GM18868 (cell line): Measurements from ENCODE around the gene RAB3A.

Source experiments
- ATAC-seq: cut with Tn5 transposase; IDR thresholded peaks from one replicate; pipeline ENCODE4 v1.9.1; 2021; ENCODE audit warnings: mild to moderate bottlenecking, moderate library complexity; ENCODE audit not compliant: unreplicated experiment

Gene RAB3A

DNA sequence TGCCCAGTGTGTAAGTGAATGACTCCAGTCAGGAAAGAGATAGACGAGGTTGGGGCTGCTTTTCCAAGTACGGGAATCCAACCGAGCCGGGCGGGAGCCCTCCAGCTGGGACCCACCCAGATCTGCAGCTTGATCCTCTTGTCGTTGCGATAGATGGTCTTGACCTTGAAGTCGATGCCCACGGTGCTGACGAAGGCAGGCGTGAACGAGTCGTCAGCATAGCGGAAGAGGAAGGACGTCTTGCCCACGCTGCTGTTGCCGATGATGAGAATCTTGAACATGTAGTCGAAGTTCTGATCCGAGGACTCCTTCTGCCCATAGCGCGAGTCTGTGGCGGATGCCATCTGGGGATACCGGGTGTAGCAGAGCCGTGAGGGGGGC, 1.5 kb downstream of the RAB3A start:
- ATAC-seq: no peak

DNA sequence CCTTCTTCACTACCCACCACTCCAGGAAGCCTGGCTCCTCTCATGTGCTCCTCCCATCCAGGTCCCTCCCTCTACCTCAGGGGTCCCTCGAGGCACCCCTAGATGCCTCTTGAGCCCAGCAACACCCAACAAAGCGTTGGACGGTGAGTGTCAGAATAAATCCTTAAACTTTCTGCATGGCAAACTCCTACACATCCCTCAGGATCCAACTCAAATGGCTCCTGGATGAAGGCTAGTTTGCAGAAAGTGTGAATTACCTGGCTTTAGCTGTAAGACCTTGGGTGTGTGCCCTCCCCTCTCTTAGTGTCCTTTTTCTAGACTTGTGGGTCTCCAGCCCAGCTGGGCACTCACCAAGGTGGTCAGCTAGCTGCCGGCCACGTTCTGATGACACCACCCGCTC, 5.5 kb downstream of the RAB3A start:
- ATAC-seq: no peak

DNA sequence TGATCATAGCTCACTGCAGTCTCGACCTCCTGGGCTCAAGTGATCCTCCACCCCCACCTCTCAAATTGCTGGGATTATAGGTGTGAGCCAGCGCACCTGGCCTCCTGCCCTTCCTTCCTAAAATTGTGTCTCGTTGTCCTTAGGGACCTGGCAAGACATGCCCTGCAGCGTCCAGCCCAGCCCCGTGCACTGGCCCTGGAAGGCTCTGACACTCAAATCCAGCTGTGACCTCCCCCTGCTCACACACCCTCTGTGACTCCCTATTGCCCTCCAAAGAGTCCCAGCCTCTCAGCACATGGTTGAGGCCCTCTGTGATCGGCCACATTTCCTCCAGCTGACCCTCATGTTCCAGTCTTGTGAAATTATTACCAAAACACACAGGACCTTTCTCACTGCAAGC, 5.9 kb downstream of the RAB3A start:
- no peak for ATAC-seq

DNA sequence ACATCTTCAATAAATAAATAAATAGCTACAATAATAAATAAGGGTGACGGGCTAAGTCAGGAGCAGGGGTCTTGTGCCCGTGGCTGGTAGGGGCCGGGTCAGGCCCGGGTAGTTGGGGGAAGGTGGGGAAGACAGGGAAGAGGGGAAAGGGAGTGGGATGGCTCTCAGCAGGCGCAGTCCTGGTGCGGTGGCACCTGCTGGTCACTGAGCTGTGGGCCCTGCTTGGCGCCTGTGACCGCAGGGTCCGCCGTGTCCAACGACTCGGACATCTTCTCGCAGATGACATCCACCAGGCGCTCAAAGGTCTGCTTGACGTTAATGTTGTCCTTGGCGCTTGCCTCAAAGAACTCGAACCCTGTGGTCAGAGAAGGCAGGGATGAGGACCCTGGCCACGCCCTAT, 6.5 kb downstream of the RAB3A start:
- no peak for ATAC-seq

DNA sequence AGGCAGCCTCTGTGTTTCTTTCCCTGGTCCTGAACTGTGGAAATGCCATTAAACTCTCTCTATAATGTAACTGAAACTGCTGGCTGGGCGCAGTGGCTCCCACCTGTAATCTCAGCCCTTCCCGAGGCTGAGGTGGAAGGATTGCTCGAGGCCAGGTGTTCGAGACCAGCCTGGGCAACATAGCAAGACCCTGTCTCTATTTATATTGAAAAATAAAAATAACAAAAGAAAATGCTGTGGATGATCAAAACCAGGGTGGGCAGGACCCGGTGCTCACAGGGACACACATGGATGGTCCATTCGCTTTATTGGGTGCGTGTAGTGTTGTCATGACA, 7.4 kb downstream of the RAB3A start:
- no peak for ATAC-seq

DNA sequence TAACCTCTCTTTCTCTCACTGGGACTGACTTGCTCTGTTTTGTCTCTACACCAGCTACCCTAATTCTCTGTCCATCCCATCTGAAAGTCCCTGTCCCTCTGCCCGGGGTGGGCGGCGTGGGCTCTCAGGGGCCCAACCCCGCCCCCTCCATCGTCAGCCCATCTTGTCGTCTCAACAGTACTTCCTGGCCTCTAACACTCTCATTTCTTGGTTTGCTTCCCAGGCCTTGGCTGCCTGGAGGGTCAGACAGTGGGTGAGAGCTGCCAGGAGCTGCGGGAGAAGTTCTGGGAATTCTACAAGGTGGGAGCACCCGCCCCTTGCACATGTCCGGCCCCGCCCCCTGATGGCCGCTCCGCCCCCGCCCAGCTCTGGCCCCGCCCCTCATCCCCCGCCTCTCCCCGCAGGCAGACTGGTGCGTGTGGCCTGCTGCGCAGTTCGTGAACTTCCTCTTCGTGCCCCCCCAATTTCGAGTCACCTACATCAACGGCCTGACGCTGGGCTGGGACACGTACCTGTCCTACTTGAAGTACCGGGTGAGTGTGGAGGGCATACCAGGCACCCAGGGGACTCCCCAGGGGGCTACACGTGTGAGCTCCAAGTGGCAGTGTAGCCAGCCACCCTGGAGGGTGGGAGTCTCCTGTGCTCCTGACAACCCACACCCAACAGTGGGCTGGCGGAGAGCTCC, 9.1 kb downstream of the RAB3A start:
- ATAC-seq: no peak

DNA sequence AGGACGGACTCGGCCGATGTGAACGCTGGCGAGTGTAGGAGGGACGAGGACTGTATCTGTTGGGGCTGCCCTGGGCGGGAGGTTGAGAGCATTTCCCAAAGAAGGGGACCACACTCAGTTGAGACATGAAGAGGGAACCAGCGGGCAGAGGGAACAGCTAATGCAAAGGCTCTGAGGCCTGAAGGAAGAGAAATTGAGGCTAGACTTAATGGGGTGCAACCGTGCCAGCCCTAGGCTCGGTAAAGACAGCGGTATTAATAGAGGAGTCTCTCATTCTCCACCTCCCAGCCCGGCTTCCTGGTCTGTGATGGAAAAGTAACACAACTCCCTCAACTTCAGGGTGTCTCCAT, 9.7 kb downstream of the RAB3A start:
- no peak for ATAC-seq

DNA sequence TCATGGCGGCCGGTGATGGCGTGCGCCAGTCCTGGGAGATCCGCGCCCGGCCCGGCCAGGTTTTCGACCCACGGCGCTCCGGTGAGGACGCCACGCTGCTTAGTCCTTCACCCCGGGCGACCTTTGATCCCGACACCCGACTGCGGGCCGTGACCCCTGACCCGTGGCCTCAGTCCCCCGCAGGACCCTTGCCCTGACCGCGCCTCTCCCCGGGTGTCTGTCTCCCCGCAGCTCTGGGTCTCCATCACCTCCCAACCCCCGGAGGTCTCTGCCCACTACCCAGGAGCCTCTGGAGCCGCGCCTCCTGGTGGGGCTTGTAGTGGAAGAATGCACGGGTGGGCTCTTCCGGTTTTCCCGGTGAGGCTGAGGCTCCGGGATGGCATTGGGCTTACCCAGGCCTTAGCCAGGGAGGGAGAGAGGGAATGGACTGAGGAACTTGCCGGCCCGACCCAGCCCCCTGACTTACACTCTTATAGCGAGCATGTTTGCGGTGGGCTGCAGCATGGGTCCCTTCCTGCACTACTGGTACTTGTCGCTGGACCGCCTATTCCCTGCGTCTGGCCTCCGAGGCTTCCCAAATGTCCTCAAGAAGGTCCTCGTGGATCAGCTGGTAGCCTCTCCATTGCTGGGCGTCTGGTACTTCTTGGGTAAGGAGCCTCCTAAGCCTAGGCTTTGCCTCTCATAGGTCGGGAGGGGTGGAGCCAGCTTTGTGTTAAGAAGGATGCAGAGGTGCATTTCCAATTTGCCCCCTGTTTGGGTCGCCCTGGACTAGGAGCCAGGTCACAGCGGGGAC, 10.3 kb downstream of the RAB3A start:
- ATAC-seq: no peak

DNA sequence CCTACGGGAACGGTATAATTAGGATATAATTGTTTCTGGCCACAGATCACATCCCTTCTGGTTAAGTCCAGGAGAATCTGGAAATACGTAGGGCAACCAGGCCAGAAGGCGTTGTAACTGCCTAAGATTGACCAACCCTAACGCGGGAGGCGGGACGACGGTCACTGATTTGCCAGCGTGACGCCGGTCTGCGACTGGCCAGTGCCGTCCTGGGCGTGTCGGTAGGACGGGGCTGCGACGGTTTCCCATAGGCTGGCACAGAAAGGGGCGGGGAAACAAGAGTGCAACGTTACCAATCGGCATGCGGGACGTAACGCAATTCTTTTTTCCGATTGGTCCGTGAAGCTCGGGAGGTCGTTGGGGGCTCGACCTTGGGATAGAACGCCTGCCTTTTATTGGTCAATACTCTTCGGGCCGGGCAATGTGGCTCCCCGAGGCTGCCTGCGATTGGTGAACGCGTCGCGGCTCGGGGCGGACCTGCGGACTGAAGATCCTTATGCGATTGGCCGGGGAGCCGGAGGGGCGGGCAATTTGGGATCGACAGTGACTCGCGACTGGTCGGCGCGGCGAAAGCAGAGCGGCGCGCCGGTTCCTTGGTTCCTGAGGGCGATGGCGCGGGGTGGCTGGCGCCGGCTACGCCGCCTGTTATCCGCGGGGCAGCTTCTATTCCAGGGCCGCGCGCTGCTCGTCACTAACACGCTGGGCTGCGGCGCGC, 11.0 kb downstream of the RAB3A start, which contains the start of gene MPV17L2:
MPV17L2 (plus strand) TSS at position 546 of the 715 bp plus-strand sequence; CDS start at position 610, 64 bp downstream.
- peak; percentile 86 for ATAC-seq

DNA sequence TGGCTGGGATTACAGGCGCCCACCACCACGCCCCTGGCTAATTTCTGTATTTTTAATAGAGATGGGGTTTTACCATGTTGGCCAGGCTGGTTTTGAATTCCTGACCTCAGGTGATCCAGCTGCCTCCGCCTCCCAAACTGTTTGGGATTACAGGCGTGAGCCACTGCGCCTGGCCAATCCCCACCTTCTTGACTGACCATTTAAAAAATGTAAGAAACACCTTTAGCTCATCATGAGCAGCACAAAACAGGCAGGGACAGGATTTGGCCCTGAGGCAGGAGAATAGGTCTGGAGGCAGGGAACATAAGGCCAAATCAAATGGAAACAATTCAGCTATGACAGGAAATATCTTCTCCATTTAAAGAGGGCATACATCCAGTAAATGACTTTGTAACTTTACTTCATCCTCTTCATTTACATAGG, 12.2 kb downstream of the RAB3A start:
- ATAC-seq: no peak

DNA sequence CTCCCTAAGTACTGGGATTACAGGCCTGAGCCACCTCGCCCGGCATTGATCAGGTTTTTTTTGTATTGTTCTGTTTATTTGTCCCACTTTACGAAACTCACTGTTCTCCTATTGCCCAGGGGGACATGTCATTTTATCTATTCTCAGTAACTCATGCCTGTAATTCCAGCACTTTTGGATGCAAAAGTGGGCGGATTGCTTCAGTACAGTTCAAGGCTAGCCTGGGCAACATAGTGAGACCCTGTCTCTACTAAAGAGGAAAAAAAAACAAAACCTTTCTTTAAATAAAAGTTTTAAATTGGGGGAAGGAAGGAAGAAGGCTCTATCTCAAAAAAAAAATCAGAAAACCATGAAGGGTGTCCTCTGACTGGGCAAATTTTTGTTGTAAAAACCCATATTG, 13.6 kb downstream of the RAB3A start:
- no peak for ATAC-seq

DNA sequence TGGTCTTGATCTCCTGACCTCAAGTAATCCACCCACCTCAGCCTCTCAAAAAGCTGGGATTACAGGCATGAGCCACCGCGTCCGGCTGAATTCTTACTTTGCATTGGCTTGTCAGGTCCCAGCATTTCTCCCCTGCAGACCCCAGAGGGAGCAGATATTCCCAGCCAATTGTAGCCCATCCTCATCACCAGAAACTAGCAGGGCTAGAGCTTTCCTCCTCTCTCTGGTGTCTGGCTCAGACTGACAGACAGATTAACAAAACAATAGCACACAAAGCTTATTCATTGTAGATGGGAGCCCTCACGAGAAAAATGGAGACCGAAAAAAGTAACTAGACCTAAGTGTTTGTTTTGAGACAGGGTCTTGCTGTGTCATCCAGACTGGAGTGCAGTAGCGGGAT, 18.3 kb downstream of the RAB3A start:
- no peak for ATAC-seq

DNA sequence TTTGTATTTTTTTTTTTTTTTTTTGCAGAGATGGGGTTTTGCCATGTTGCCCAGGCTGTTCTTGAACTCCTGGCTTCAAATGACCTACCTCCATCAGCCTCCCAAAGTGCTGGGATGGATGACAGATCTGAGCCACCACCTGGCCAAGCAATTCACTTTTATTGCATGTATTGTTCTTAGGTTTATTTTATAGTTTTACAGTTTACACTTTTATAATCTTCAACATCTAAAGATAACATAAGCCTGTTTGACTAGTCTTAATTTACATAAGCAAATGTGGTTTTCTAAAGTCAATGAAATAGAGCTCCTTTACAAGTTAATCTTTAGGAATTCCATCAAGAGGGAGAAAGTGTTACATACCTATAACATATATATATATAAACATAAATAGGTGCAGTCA, 20.3 kb downstream of the RAB3A start:
- ATAC-seq: no peak

DNA sequence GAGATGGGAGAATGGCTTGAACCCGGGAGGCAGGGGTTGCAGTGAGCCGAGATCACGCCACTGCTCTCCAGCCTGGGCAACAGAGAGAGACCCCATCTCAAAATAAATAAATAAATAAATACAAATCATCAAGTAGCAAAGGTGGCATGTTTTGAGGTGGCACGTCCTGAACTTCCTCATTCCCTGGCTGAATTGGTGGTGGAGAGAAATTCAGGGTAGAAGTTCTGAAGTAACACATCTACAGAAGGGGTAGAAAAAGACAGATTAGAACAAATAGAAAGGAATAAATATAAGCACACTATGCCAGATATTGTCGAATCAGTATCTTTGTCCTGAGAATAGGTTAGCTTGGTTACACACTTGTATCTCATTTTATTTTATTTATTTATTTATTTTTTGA, 23.9 kb downstream of the RAB3A start:
- ATAC-seq: no peak

DNA sequence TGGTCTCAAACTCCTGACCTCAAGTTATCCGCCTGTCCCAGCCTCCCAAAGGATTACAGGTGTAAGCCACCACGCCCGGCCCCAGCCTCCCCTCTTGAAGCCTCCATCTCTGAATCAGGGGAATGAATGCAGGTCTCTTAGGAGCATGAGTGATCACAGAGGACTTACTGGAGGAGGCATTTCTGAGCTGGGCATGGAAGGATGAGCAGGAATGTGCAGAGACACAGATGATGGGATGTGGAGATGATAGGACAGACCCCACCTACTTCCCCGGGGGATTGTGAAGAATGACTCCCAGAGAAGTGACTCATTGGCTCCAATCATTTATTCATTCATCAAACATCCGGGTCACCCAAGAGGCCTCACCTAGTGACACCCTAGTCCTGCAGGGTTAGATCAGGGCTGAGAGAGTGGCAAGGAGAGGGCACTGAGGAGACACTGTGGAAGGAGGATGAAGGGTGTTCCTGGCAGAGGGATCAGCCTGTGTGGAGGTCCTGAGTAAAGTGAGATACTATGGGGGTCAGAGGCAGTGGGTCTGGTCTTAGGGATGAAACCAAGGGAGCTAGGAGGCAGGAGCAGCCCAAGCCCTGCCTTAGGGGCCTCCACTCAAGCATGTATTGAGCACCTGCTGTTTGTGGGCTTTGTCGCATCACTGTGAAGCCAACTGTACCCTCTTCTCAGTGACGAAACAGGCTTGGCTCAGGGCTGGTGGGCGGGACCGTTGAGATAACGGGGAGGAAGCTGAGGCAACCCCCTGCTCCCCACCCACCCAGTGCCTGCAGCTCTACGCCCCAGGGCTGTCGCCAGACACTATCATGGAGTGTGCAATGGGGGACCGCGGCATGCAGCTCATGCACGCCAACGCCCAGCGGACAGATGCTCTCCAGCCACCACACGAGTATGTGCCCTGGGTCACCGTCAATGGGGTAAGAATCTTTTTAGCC, 27.2 kb downstream of the RAB3A start:
- no peak for ATAC-seq

DNA sequence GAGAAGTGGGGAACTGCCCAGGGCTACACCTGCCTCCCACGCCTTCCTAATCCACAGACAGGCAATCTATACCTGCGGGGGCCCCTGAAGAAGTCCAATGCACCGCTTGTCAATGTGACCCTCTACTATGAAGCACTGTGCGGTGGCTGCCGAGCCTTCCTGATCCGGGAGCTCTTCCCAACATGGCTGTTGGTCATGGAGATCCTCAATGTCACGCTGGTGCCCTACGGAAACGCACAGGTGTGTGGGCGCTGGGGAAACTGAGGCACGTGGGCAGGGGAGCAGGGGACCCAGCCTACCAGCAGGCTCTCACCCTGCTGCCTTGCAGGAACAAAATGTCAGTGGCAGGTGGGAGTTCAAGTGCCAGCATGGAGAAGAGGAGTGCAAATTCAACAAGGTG, 28.9 kb downstream of the RAB3A start:
- ATAC-seq: no peak

DNA sequence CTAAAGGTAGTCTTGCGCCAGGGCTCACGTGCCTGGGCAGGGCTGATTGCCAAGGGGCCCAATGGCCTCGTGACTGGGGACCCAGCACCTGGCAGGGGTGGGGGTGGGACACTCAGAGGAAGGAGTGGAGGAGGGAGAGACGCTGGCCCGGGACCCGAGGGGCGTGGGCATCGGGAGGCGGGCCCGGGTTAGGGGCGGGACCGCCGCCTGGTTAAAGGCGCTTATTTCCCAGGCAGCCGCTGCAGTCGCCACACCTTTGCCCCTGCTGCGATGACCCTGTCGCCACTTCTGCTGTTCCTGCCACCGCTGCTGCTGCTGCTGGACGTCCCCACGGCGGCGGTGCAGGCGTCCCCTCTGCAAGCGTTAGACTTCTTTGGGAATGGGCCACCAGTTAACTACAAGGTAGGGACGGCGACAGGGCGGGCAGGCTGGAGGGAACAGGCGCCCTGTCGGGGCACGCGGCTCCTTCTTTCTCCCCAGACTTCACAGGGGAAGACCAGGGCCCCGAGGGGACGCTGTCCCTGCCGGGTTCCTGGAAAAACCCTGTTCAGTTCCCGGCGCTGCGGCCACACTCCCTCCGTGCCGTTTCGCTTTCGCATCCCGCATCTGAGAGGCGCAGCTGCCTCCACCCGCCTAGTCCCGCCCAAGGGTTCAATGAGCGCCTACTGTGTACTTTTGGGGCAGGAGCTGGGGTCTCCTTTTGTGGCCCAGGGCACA, 30.1 kb downstream of the RAB3A start, which contains the start of gene IFI30:
IFI30 (plus strand) TSS at position 242 of the 717 bp plus-strand sequence; CDS start at position 271, 29 bp downstream.
- peak; percentile 49 for ATAC-seq

DNA sequence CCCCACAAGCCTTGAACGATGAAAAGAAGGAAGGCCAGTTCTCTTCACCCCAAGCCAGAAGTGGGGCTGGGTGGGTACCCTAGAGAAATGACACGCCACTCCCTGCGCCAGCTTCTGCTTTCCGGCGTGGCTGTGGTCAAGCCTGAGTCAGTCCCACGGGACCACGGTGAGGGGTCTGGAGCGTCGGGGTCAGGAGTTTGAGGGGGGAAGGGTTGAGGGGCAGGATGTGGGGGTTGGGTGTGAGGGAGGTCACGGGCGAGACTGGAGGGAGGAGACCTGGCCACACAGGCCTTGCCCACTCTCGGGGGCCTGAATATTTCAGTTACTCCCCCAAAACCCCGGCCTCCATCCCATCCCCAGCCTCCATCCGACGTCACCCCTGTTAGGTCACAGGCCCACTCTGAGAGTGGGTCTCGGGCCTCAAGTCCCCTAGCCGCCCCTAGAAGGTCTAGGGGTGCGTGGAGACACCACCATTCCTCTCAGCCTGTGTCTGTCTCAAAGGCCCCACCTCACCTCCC, 30.7 kb downstream of the RAB3A start:
- ATAC-seq: no peak

DNA sequence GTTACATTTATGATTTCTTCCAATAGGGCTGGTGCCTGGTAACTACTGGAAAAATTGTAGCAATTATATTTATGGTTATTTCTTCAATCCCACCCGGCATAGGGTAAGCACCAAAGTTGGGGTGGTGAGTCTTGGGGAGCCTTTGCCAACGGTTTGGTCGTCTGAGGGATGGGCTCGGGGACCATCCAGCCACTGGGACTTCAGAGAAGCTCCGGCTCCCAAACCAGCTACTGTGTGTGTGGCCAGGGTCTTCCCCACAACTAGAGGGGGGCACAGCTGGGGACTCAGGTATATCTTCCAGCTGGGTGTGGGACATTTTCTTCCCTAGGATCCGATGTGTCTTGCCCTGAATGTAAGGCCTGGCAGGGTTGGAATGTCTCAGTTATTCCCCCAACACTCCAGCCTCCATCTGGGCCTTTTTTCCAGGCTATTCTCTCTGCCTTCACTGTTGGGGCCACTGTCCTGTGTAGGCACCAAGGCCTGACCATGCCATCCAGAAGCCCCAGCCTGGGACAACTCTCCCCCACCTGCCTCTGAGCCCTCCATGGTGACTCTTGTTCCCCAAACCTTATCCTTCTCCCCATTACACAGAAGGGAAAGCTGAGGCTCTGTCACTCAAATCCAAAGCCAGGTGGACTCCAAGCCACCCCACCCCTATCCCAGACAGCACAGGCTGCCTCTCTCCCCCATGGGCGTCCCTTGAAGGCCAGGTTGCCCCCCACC, 31.4 kb downstream of the RAB3A start:
- ATAC-seq: no peak
